T-helper 17 cell (primary cell): Measurements from ENCODE around the gene HNRNPUL2. TPM values are rescaled to one million over a fixed set of nuclear protein-coding genes. Genes with fewer than 3 reads are reported as not detected.
"Not testable (repeated sequence)": the region's sequence is repeated elsewhere in the genome, so short reads cannot be mapped to it uniquely, and the experiment has no call there.

ENCODE experiments used
- ATAC-seq: fragments of 150-1000 bp; cut with Tn5 transposase; 2 replicates; pipeline ENCODE4 v1.10.0; 2021; ENCODE audit warnings: mild to moderate bottlenecking, moderate library complexity
- DNase-seq, 3 donors: peaks; one replicate each; pipeline versions ENCODE4 v3.0.0 to v3.0.0-alpha.2; 2020 to 2021
- H3K9me3 ChIP-seq: one replicate; pipeline ENCODE4 v1.7.0; 2013; ENCODE audit warnings: low read length, mild to moderate bottlenecking; ENCODE audit not compliant: control insufficient read depth, poor library complexity, severe bottlenecking
- H3K27ac Mint-ChIP-seq: one replicate; pipeline ENCODE4 v1.8.0; 2022; ENCODE audit warnings: mild to moderate bottlenecking, moderate library complexity, mixed read lengths
- H3K27me3 Mint-ChIP-seq: one replicate; pipeline ENCODE4 v1.8.0; 2022; ENCODE audit warnings: mixed read lengths
- H3K36me3 Mint-ChIP-seq: one replicate; pipeline ENCODE4 v1.8.0; 2022; ENCODE audit warnings: low read depth, mixed read lengths
- H3K4me1 Mint-ChIP-seq: one replicate; pipeline ENCODE4 v1.8.0; 2022; ENCODE audit warnings: mild to moderate bottlenecking, mixed read lengths
- H3K4me3 Mint-ChIP-seq: one replicate; pipeline ENCODE4 v1.8.0; 2022; ENCODE audit warnings: mild to moderate bottlenecking, moderate library complexity, mixed read lengths
- total RNA-seq, 4 donors: library from RNA in 2 of 4; stranded (reverse) in 2 of 4; gene quantifications; one replicate each; pipeline ENCODE4 v1.2.3 and lab custom pipeline; 2022 to 2026

The HNRNPUL2 gene
- total RNA-seq, 2 donors from 2014 or later = 41.4 to 43.2 TPM

- H3K36me3 Mint-ChIP-seq, H3K9me3 ChIP-seq, H3K27me3 Mint-ChIP-seq, DNase-seq, H3K27ac Mint-ChIP-seq, ATAC-seq, H3K4me3 Mint-ChIP-seq: not testable (repeated sequence)
- H3K4me1 Mint-ChIP-seq = peaks cover 13% of the 10 kb centered on the region
These were observed 22.7 kb upstream of the HNRNPUL2 start for GRCh38 chr11:62749931-62750330.

GRCh38 chr11:62747475-62748160 is 20.4 kb upstream of the HNRNPUL2 start:
- no peaks in the 10 kb centered on the region for H3K36me3 Mint-ChIP-seq
- H3K9me3 ChIP-seq = no peaks in the 10 kb centered on the region
- no peak for DNase-seq
- no peak for ATAC-seq
- no peak overlapping the region for H3K4me3 Mint-ChIP-seq
- H3K27me3 Mint-ChIP-seq = no peaks in the 10 kb centered on the region
- no peak overlapping the region for H3K27ac Mint-ChIP-seq
- peaks cover 8% of the 10 kb centered on the region for H3K4me1 Mint-ChIP-seq

GRCh38 chr11:62737196-62737595 is 9.9 kb upstream of the HNRNPUL2 start:
- Mint-ChIP-seq H3K4me3 (no peak overlapping the region), H3K27me3 (no peaks in the 10 kb centered on the region), H3K4me1 (peaks cover 4% of the 10 kb centered on the region), H3K36me3 (no peaks in the 10 kb centered on the region), H3K27ac (no peak overlapping the region)
- ATAC-seq (no peak), DNase-seq (no peak)
- no peaks in the 10 kb centered on the region for H3K9me3 ChIP-seq

GRCh38 chr11:62732830-62733229 is 5.6 kb upstream of the HNRNPUL2 start:
- H3K9me3 ChIP-seq = no peaks in the 10 kb centered on the region
- Mint-ChIP-seq H3K27ac (no peak overlapping the region), H3K27me3 (no peaks in the 10 kb centered on the region), H3K36me3 (no peaks in the 10 kb centered on the region), H3K4me1 (peaks cover 16% of the 10 kb centered on the region), H3K4me3 (no peak overlapping the region)
- ATAC-seq = no peak
- DNase-seq = no peak

- Mint-ChIP-seq H3K4me1 (peaks cover 29% of the 10 kb centered on the region), H3K27ac (peak overlapping the region; percentile 98), H3K4me3 (peak overlapping the region; percentile 96)
- DNase-seq, H3K9me3 ChIP-seq, H3K36me3 Mint-ChIP-seq, H3K27me3 Mint-ChIP-seq, ATAC-seq: not testable (repeated sequence)
These were observed 2.8 kb upstream of the HNRNPUL2 start for GRCh38 chr11:62730076-62730475.

GRCh38 chr11:62728171-62728988 is 1.1 kb upstream of the HNRNPUL2 start, which contains the start of gene TTC9C:
Gene TTC9C (plus strand): TSS chr11:62728486. CDS start chr11:62728849, 363 bp downstream.
- Mint-ChIP-seq H3K27ac (peak within 1 kb of the TSS; percentile 98), H3K4me3 (peak within 1 kb of the TSS; percentile 96), H3K4me1 (peaks cover 40% of the 10 kb centered on the region), H3K36me3 (peaks cover 7% of the 10 kb centered on the region), H3K27me3 (no peaks in the 10 kb centered on the region)
- ATAC-seq = peak; percentile 43
- no peaks in the 10 kb centered on the region for H3K9me3 ChIP-seq
- peak; percentile 65 to 73 (median 73) for DNase-seq

- Mint-ChIP-seq H3K4me1 (peaks cover 35% of the 10 kb centered on the region), H3K4me3 (peak overlapping the region; percentile 96), H3K27me3 (no peaks in the 10 kb centered on the region), H3K27ac (peak overlapping the region; percentile 98), H3K36me3 (peaks cover 7% of the 10 kb centered on the region)
- DNase-seq (peak; percentile 60 to 77 (median 70)), ATAC-seq (peak; percentile 67)
- no peaks in the 10 kb centered on the region for H3K9me3 ChIP-seq
These were observed 564 bp upstream of the HNRNPUL2 start for GRCh38 chr11:62727872-62728170.

GRCh38 chr11:62726915-62727164 is 417 bp downstream of the HNRNPUL2 start:
- no peaks in the 10 kb centered on the region for H3K27me3 Mint-ChIP-seq
- peaks cover 7% of the 10 kb centered on the region for H3K36me3 Mint-ChIP-seq
- H3K4me1 Mint-ChIP-seq = peaks cover 35% of the 10 kb centered on the region
- peak; percentile 1 for ATAC-seq
- peak overlapping the region; percentile 98 for H3K27ac Mint-ChIP-seq
- no peak for DNase-seq
- H3K9me3 ChIP-seq = no peaks in the 10 kb centered on the region
- peak overlapping the region; percentile 96 for H3K4me3 Mint-ChIP-seq

- no peaks in the 10 kb centered on the region for H3K27me3 Mint-ChIP-seq
- DNase-seq (no peak), ATAC-seq (no peak)
- peak overlapping the region; percentile 96 for H3K4me3 Mint-ChIP-seq
- peaks cover 7% of the 10 kb centered on the region for H3K36me3 Mint-ChIP-seq
- peak overlapping the region; percentile 98 for H3K27ac Mint-ChIP-seq
- H3K9me3 ChIP-seq = no peaks in the 10 kb centered on the region
- peaks cover 35% of the 10 kb centered on the region for H3K4me1 Mint-ChIP-seq
These were observed 922 bp downstream of the HNRNPUL2 start for GRCh38 chr11:62726156-62726914.

- ATAC-seq (no peak), DNase-seq (no peak)
- Mint-ChIP-seq H3K27me3 (no peaks in the 10 kb centered on the region), H3K36me3 (peaks cover 7% of the 10 kb centered on the region), H3K4me3 (peak overlapping the region; percentile 96), H3K4me1 (peaks cover 33% of the 10 kb centered on the region), H3K27ac (peak overlapping the region; percentile 98)
- H3K9me3 ChIP-seq = no peaks in the 10 kb centered on the region
These were observed 1.6 kb downstream of the HNRNPUL2 start for GRCh38 chr11:62725646-62726045.

- no peak for ATAC-seq
- Mint-ChIP-seq H3K4me3 (peak overlapping the region; percentile 96), H3K36me3 (peaks cover 9% of the 10 kb centered on the region), H3K4me1 (peaks cover 32% of the 10 kb centered on the region), H3K27me3 (no peaks in the 10 kb centered on the region), H3K27ac (peak overlapping the region; percentile 98)
- H3K9me3 ChIP-seq = no peaks in the 10 kb centered on the region
- no peak for DNase-seq
These were observed 3.1 kb downstream of the HNRNPUL2 start for GRCh38 chr11:62724171-62724570.

GRCh38 chr11:62721994-62722393 is 5.3 kb downstream of the HNRNPUL2 start:
- no peak for ATAC-seq
- Mint-ChIP-seq H3K4me3 (no peak overlapping the region), H3K36me3 (peaks cover 6% of the 10 kb centered on the region), H3K4me1 (peaks cover 32% of the 10 kb centered on the region), H3K27me3 (no peaks in the 10 kb centered on the region), H3K27ac (peak overlapping the region; percentile 98)
- H3K9me3 ChIP-seq = no peaks in the 10 kb centered on the region
- no peak for DNase-seq

GRCh38 chr11:62719302-62719978 is 7.8 kb downstream of the HNRNPUL2 start:
- Mint-ChIP-seq H3K27me3 (no peaks in the 10 kb centered on the region), H3K4me1 (peaks cover 28% of the 10 kb centered on the region), H3K4me3 (no peak overlapping the region), H3K27ac (peak overlapping the region; percentile 39), H3K36me3 (peaks cover 6% of the 10 kb centered on the region)
- DNase-seq = no peak
- H3K9me3 ChIP-seq = no peaks in the 10 kb centered on the region
- ATAC-seq = no peak
